Chondrocyte (in vitro differentiated cells): ENCODE results near the gene CCR5. TPM values are rescaled to one million over a fixed set of nuclear protein-coding genes. Genes with fewer than 3 reads are reported as not detected.

Source experiments
- DNase-seq: peaks from one replicate; pipeline ENCODE4 v3.0.0; 2021; ENCODE audit warnings: mixed read lengths, low spot score
- H3K27ac Mint-ChIP-seq: one replicate; pipeline ENCODE4 v1.8.0; 2021; ENCODE audit warnings: mild to moderate bottlenecking, moderate library complexity, mixed read lengths; ENCODE audit not compliant: unreplicated experiment
- H3K27me3 Mint-ChIP-seq: 2 replicates; pipeline ENCODE4 v1.8.0; 2021; ENCODE audit warnings: low read depth, mixed read lengths
- H3K36me3 Mint-ChIP-seq: 2 replicates; pipeline ENCODE4 v1.8.0; 2021; ENCODE audit warnings: low read depth, mixed read lengths
- H3K4me1 Mint-ChIP-seq: 2 replicates; pipeline ENCODE4 v1.8.0; 2021; ENCODE audit warnings: low read depth, mild to moderate bottlenecking, mixed read lengths
- H3K4me3 Mint-ChIP-seq: one replicate; pipeline ENCODE4 v1.8.0; 2021; ENCODE audit warnings: mild to moderate bottlenecking, moderate library complexity, mixed read lengths; ENCODE audit not compliant: unreplicated experiment
- H3K9me3 Mint-ChIP-seq: 2 replicates; pipeline ENCODE4 v1.8.0; 2021; ENCODE audit warnings: low read depth, mixed read lengths
- CTCF ChIP-seq: fragments of 200-600 bp; sonication (generic); IDR thresholded peaks from 2 replicates; pipeline ENCODE4 v1.5.0; 2021; ENCODE audit warnings: antibody characterized with exemption, mild to moderate bottlenecking, moderate library complexity
- total RNA-seq: library from RNA; stranded (reverse); gene quantifications from 3 replicates; pipeline ENCODE4 v1.2.1, GENCODE V29; 2021

Gene CCR5
- total RNA-seq, 1 donor from 2014 or later = not detected

- Mint-ChIP-seq H3K36me3 (no peaks in the 10 kb centered on the region), H3K4me1 (peaks cover 8% of the 10 kb centered on the region), H3K27me3 (peaks cover 40% of the 10 kb centered on the region), H3K27ac (no peak overlapping the region), H3K4me3 (no peak overlapping the region), H3K9me3 (no peaks in the 10 kb centered on the region)
- DNase-seq = no peak
- TF ChIP-seq CTCF = peak; percentile 79
Measured at GRCh38 chr3:46378426-46378942, 7.7 kb downstream of the CCR5 start.

DNA sequence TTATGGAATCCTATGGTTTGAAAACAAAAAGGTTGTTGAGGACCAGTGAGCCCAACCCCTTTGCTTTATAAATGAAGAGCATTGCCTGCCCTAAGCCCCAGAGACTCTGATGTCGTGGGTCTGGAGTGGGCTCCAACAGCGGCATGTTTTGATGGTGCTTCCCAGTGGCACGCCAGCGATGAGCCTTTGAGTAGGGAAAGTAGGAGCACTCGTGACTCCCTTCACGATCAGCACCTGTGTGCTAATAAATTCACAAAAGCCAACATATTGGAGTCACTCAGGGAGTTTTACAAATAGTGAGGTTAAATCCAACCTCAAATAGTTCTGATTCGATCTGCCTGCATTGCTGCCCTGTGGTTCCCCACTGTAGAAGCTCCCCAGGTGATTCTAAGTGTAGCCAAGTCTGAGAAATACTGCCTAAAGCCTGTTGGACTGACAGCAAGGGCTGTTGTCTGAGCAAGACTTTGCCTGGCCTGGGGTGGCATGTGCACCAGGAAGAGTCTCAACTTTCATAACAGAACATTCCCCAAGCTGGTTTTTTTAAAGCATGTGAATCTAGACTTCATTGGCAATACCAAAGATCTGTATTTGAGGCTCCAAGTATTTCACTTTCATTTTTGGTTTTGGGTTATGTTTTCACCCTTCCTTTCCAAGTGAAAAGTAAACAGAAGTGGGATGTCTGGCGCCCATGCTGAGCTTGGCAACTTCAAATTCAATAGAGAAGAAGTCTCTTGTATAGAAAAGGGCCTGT is 9.9 kb downstream of the CCR5 start:
- Mint-ChIP-seq H3K9me3 (no peaks in the 10 kb centered on the region), H3K4me1 (peaks cover 8% of the 10 kb centered on the region), H3K36me3 (no peaks in the 10 kb centered on the region), H3K4me3 (no peak overlapping the region), H3K27ac (no peak overlapping the region), H3K27me3 (peaks cover 34% of the 10 kb centered on the region)
- no peak for TF ChIP-seq CTCF
- no peak for DNase-seq

DNA sequence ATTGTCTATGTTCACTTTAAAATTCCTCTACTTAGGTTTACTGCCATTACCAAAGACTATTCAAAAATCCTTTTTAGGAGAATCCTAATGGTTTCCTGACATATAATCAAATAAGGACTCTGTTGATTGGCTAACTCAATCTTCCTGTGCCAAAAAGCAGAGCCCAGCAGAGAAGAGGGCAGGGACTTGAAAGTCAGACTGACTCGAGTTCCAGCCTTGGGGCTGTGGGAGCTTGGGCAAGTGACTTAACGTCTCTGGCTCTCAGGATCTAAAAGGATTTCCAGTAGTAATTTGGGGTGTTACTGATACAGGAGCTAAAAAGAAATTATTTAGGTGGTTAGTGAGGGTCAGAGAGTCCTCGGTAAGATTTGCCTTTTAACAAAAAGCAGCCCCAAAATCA is 10.9 kb downstream of the CCR5 start:
- H3K27me3 Mint-ChIP-seq = peaks cover 29% of the 10 kb centered on the region
- H3K36me3 Mint-ChIP-seq = no peaks in the 10 kb centered on the region
- no peak overlapping the region for H3K4me3 Mint-ChIP-seq
- no peak for DNase-seq
- H3K4me1 Mint-ChIP-seq = peaks cover 11% of the 10 kb centered on the region
- no peaks in the 10 kb centered on the region for H3K9me3 Mint-ChIP-seq
- TF ChIP-seq CTCF = no peak
- no peak overlapping the region for H3K27ac Mint-ChIP-seq

DNA sequence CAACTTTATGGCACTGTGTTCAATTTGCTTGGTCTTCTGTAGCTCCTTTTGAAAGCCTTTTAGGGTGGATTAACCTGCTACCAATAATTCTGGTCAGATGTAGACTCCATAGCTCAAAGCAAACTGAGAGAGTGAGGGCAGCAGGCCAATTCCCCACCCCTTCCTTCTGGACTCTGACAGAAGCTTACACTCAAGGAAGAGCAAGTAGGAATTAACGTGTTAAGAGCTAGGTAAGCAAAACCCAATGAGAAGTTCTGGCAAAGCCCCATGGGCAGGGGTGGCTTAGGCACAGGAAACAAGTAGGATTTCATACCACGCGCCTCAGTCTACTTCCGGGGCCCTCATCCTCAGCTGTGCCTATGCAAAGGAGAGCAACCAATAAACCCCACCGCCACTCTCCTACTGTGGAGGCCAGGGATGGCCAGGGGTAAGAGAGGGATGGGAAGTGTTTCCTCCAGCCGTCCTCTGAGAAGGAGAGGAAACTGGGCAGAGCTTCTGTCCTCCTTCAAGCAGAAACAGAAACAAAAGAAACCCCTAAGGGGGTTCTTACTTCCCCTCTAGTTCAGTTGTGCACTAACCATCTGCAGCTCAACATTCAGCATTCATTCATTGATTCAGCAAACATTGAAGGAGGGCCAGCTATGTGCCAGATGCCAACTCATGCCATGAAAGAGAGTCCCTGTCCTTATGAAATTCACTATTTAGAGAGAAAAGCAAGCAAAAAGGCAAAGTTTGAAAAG is 12.6 kb downstream of the CCR5 start:
- Mint-ChIP-seq H3K4me1 (peaks cover 11% of the 10 kb centered on the region), H3K4me3 (no peak overlapping the region), H3K27ac (no peak overlapping the region), H3K27me3 (peaks cover 19% of the 10 kb centered on the region), H3K36me3 (no peaks in the 10 kb centered on the region), H3K9me3 (no peaks in the 10 kb centered on the region)
- no peak for TF ChIP-seq CTCF
- no peak for DNase-seq

DNA sequence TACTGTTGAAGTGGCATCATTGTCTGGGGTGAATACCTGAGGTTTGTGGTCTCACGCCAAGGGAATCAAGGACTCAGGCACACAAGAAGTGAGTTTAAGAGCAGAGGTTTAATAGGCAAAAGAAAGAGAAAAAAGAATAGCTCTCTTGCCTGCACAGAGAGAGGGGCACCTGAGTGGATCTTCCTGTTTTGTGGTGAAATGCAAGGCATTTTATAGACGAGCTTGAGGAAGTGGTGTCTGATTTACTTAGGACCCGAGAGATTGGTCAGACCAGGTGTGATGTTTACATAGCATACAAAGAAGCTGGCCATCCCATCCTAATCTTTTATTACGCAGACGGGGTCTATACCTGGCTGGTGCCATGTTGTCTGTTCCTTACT is 13.2 kb downstream of the CCR5 start:
- Mint-ChIP-seq H3K9me3 (no peaks in the 10 kb centered on the region), H3K4me1 (peaks cover 11% of the 10 kb centered on the region)

More for the DNA sequence above, 13.2 kb downstream of the CCR5 start:
- Mint-ChIP-seq H3K4me3 (no peak overlapping the region), H3K36me3 (no peaks in the 10 kb centered on the region), H3K27ac (no peak overlapping the region), H3K27me3 (peaks cover 17% of the 10 kb centered on the region)
- TF ChIP-seq CTCF = no peak
- DNase-seq = no peak
